CD8-positive, alpha-beta memory T cell (primary cell): Measurements from ENCODE around the gene C13orf46. TPM values are rescaled to one million over a fixed set of nuclear protein-coding genes. Genes with fewer than 3 reads are reported as not detected.

Source experiments
- CTCF ChIA-PET: fragments of 350-600 bp; sonication (Branson Sonifier 250); formaldehyde crosslinking; loops from one replicate; lab custom pipeline; 2021; ENCODE audit warnings: antibody characterized with exemption; lab: Charles Lee
- POLR2A ChIA-PET: fragments of 350-600 bp; sonication (Branson Sonifier 250); formaldehyde crosslinking; loops from one replicate; lab custom pipeline; 2021; ENCODE audit warnings: antibody characterized with exemption; lab: Charles Lee
- DNase-seq, 5 donors: peaks; one replicate each; pipeline versions ENCODE4 v3.0.0 to v3.0.0-alpha.2; 2020 to 2022; ENCODE audit warnings: mixed read lengths in 1 of 5
- H3K27ac ChIP-seq: one replicate; pipeline ENCODE4 v1.7.0; 2013; ENCODE audit warnings: low read depth, mild to moderate bottlenecking, low read length, moderate library complexity
- H3K27me3 ChIP-seq: 2 replicates; pipeline ENCODE4 v1.7.0; 2013; ENCODE audit warnings: low read length, mild to moderate bottlenecking; ENCODE audit not compliant: insufficient read depth, poor library complexity, severe bottlenecking
- H3K36me3 ChIP-seq: 2 replicates; pipeline ENCODE4 v1.7.0; 2013; ENCODE audit warnings: mild to moderate bottlenecking, low read length, moderate library complexity; ENCODE audit not compliant: insufficient read depth
- H3K4me1 ChIP-seq: 2 replicates; pipeline ENCODE4 v1.7.0; 2013; ENCODE audit warnings: mild to moderate bottlenecking, low read length, moderate library complexity; ENCODE audit not compliant: insufficient read depth
- H3K4me3 ChIP-seq: 2 replicates; pipeline ENCODE4 v1.7.0; 2013; ENCODE audit warnings: mild to moderate bottlenecking, low read length
- H3K9me3 ChIP-seq: 2 replicates; pipeline ENCODE4 v1.7.0; 2013; ENCODE audit warnings: mild to moderate bottlenecking, low read length
- H3K27ac Mint-ChIP-seq, 8 donors: one replicate each; pipeline ENCODE4 v1.8.0; 2020 to 2021; ENCODE audit warnings: mixed read lengths in 8 of 8, mild to moderate bottlenecking in 6 of 8, inconsistent platforms in 3 of 8, moderate library complexity in 3 of 8
- H3K27me3 Mint-ChIP-seq, 2 donors: one replicate each; pipeline ENCODE4 v1.8.0; 2020 to 2021; ENCODE audit warnings: mixed read lengths in 2 of 2, mild to moderate bottlenecking in 1 of 2, moderate library complexity in 1 of 2
- H3K36me3 Mint-ChIP-seq, 3 donors: one replicate each; pipeline ENCODE4 v1.8.0; 2020 to 2021; ENCODE audit warnings: mixed read lengths in 3 of 3, inconsistent platforms in 1 of 3, mild to moderate bottlenecking in 1 of 3
- H3K4me1 Mint-ChIP-seq, 3 donors: one replicate each; pipeline ENCODE4 v1.8.0; 2020 to 2021; ENCODE audit warnings: mixed read lengths in 3 of 3, inconsistent platforms in 1 of 3, mild to moderate bottlenecking in 1 of 3
- H3K4me3 Mint-ChIP-seq, 7 donors: one replicate each; pipeline ENCODE4 v1.8.0; 2020 to 2021; ENCODE audit warnings: mixed read lengths in 7 of 7, mild to moderate bottlenecking in 6 of 7, moderate library complexity in 4 of 7, inconsistent platforms in 2 of 7
- H3K9me3 Mint-ChIP-seq, 5 donors: one replicate each; pipeline ENCODE4 v1.8.0; 2020 to 2022; ENCODE audit warnings: mixed read lengths in 5 of 5, mild to moderate bottlenecking in 3 of 5, moderate library complexity in 2 of 5, inconsistent platforms in 1 of 5
- polyA plus RNA-seq: library from polyadenylated mRNA; unstranded; fragments of 300-500 nt; fragmentation: Illumina TruSeq; gene quantifications from one replicate; pipeline ENCODE4 v1.2.3, GENCODE V29; 2021
- total RNA-seq, 2 experiments: library from RNA; stranded (reverse); gene quantifications; one replicate each; pipeline ENCODE4 v1.2.3, GENCODE V29; 2021

Gene C13orf46
- total and polyA plus RNA-seq, 3 experiments from 2014 or later = 1.2 to 2.2 (median 1.8) TPM

DNA sequence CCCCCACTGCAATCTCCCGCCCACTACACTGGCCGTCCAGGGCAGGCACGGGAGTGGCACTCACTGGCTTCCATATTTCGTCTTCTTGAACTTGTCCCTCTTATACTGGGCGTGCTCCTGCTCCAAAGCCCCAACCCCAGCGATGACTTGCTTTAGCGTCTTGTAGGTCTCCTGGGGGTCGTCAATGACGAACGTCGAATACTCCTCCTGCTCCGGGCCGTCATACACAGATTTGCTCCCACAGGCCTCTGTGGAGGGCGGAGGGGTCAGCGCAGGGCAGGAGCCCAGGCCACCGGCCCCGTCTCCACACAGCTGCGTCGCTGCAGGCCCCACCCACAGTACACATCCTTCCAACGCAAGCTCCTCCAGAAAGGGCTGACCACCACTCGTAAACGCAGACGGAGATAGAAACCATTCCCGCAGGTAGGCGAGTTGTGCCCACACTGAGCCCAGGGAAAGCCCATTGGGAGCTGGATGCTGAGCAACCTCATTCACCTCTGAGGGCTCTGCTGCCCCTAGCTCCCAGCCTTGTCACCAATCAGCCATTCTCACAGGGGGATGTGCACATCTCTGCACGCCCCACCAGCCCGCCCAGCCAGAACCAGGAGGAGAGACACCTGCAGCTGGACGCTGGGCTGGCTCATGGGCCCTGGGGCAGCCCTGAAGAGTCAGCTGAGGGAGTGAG is 7.9 kb upstream of the C13orf46 start:
- peak in 1 of 5 donors; percentile 41 for DNase-seq
- H3K4me1 ChIP-seq = no peaks in the 10 kb centered on the region
- H3K4me3 ChIP-seq = no peak overlapping the region
- POLR2A ChIA-PET = no interaction called here
- H3K27ac ChIP-seq = no peak overlapping the region
- no peak overlapping the region for H3K27ac Mint-ChIP-seq
- peak overlapping the region in 2 of 7 donors; percentile 20 to 44 for H3K4me3 Mint-ChIP-seq
- CTCF ChIA-PET = no interaction called here
- peaks cover 0 to 4% (median 2%) of the 10 kb centered on the region in 3 donors for H3K4me1 Mint-ChIP-seq
- H3K9me3 ChIP-seq = no peaks in the 10 kb centered on the region
- no peaks in the 10 kb centered on the region for H3K27me3 Mint-ChIP-seq
- H3K36me3 Mint-ChIP-seq = peaks cover 9 to 61% (median 16%) of the 10 kb centered on the region in 3 donors
- no peaks in the 10 kb centered on the region for H3K27me3 ChIP-seq
- H3K36me3 ChIP-seq = peaks cover 58% of the 10 kb centered on the region
- peaks cover 0 to 7% (median 0%) of the 10 kb centered on the region in 5 donors for H3K9me3 Mint-ChIP-seq

DNA sequence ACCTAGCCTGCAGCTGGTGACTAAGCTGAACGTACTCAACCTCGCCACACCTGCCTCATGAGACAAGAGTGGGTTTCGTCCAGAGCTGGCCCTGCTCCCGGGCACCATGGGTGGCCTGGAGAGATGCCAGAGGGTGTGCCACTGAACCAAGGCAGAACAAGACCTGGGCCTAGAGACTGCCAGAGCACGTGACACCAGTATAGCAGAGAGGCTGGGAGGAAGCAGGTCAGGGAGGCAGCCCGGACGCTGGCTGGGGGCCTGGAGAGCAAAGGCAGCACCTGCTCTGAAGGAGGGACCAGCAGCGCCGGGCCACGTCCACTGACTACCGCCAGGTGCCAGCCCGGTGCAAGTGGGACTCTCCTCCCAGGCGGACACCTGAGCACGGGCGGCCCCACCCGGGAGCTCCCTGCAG is 7.3 kb upstream of the C13orf46 start:
- Histone ChIP-seq H3K27ac (no peak overlapping the region), H3K9me3 (no peaks in the 10 kb centered on the region), H3K27me3 (no peaks in the 10 kb centered on the region), H3K4me1 (no peaks in the 10 kb centered on the region), H3K4me3 (no peak overlapping the region), H3K36me3 (peaks cover 58% of the 10 kb centered on the region)
- peak in 1 of 5 donors; percentile 15 for DNase-seq
- Mint-ChIP-seq H3K4me1 (peaks cover 0 to 4% (median 2%) of the 10 kb centered on the region in 3 donors), H3K36me3 (peaks cover 9 to 66% (median 16%) of the 10 kb centered on the region in 3 donors), H3K27ac (peak overlapping the region in 1 of 8 donors; percentile 58), H3K27me3 (no peaks in the 10 kb centered on the region), H3K9me3 (peaks cover 0 to 7% (median 0%) of the 10 kb centered on the region in 5 donors), H3K4me3 (peak overlapping the region in 1 of 7 donors; percentile 20)
- ChIA-PET CTCF (no interaction called here), POLR2A (no interaction called here)

GRCh38 chr13:113980489-113981064 is 6.7 kb upstream of the C13orf46 start:
- POLR2A ChIA-PET = no interaction called here
- peak overlapping the region in 3 of 7 donors; percentile 13 to 66 (median 29) for H3K4me3 Mint-ChIP-seq
- CTCF ChIA-PET = no interaction called here

GRCh38 chr13:113979791-113980471 is 6.1 kb upstream of the C13orf46 start:
- Histone ChIP-seq H3K4me3 (no peak overlapping the region), H3K27me3 (no peaks in the 10 kb centered on the region), H3K27ac (no peak overlapping the region), H3K4me1 (no peaks in the 10 kb centered on the region), H3K9me3 (no peaks in the 10 kb centered on the region), H3K36me3 (peaks cover 68% of the 10 kb centered on the region)
- peak in 1 of 5 donors; percentile 42 for DNase-seq
- H3K4me1 Mint-ChIP-seq = peaks cover 0 to 4% (median 4%) of the 10 kb centered on the region in 3 donors
- ChIA-PET POLR2A (no interaction called here), CTCF (no interaction called here)
- H3K4me3 Mint-ChIP-seq = peak overlapping the region in 4 of 7 donors; percentile 13 to 66 (median 21)
- peaks cover 9 to 75% (median 19%) of the 10 kb centered on the region in 3 donors for H3K36me3 Mint-ChIP-seq
- H3K27ac Mint-ChIP-seq = peak overlapping the region in 4 of 8 donors; percentile 27 to 89 (median 30)
- H3K9me3 Mint-ChIP-seq = peaks cover 0 to 7% (median 0%) of the 10 kb centered on the region in 5 donors
- H3K27me3 Mint-ChIP-seq = no peaks in the 10 kb centered on the region

More at GRCh38 chr13:113980489-113981064, 6.7 kb upstream of the C13orf46 start:
- H3K36me3 ChIP-seq = peaks cover 62% of the 10 kb centered on the region
- Mint-ChIP-seq H3K27ac (peak overlapping the region in 6 of 8 donors; percentile 17 to 89 (median 52)), H3K27me3 (no peaks in the 10 kb centered on the region), H3K9me3 (peaks cover 0 to 7% (median 0%) of the 10 kb centered on the region in 5 donors), H3K4me1 (peaks cover 0 to 4% (median 4%) of the 10 kb centered on the region in 3 donors), H3K36me3 (peaks cover 9 to 70% (median 19%) of the 10 kb centered on the region in 3 donors)
- no peaks in the 10 kb centered on the region for H3K27me3 ChIP-seq
- no peaks in the 10 kb centered on the region for H3K9me3 ChIP-seq
- no peaks in the 10 kb centered on the region for H3K4me1 ChIP-seq
- peak in 1 of 5 donors; percentile 33 for DNase-seq
- H3K4me3 ChIP-seq = no peak overlapping the region
- no peak overlapping the region for H3K27ac ChIP-seq

DNA sequence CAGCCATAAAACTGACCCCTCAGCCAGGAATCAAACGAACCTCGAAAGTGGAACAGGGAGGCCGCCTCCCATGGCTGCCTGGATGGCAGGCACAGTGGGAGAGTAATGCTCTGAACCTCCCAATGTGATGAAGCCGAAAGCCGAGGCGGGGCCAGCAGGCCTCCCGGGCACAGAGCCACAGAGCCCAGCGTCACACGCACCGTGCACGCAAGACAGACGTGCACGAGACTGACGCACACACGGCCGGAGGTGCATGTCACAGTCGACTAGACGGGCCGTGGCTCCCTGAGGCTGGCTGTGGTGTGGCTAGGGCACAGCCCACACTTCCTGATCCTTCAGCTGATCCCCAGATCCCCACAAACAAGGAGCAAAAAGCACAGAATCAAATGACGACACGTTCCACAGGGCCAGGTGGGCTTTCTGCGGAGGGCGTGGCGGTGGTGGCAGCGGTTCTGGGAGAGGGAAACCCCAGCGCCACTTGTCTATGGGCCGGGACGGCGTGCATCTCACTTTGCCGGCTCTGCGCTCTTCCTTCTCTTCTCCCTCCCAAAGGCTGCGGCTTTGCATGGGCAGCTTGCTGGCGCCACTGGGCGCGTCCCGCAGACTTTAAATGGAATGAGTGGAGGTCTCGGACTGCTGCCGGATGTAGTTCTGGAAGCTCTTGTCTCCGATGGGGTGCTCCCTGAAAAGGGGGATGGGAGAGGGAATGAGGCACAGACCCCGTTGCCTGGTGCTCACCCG is 5.0 kb upstream of the C13orf46 start:
- no peaks in the 10 kb centered on the region for H3K27me3 Mint-ChIP-seq
- peak in 1 of 5 donors; percentile 26 for DNase-seq
- CTCF ChIA-PET = no interaction called here
- POLR2A ChIA-PET = no interaction called here
- Histone ChIP-seq H3K36me3 (peaks cover 71% of the 10 kb centered on the region), H3K9me3 (no peaks in the 10 kb centered on the region), H3K27ac (no peak overlapping the region), H3K27me3 (no peaks in the 10 kb centered on the region), H3K4me3 (no peak overlapping the region), H3K4me1 (no peaks in the 10 kb centered on the region)
- peaks cover 0 to 7% (median 0%) of the 10 kb centered on the region in 5 donors for H3K9me3 Mint-ChIP-seq
- H3K4me1 Mint-ChIP-seq = peaks cover 0 to 4% (median 4%) of the 10 kb centered on the region in 3 donors
- H3K36me3 Mint-ChIP-seq = peaks cover 9 to 80% (median 19%) of the 10 kb centered on the region in 3 donors
- H3K4me3 Mint-ChIP-seq = peak overlapping the region in 2 of 7 donors; percentile 22 to 63
- peak overlapping the region in 4 of 8 donors; percentile 19 to 66 (median 49) for H3K27ac Mint-ChIP-seq

GRCh38 chr13:113977976-113978375 is 4.1 kb upstream of the C13orf46 start:
- Histone ChIP-seq H3K9me3 (no peaks in the 10 kb centered on the region), H3K27ac (no peak overlapping the region), H3K4me1 (no peaks in the 10 kb centered on the region), H3K36me3 (peaks cover 77% of the 10 kb centered on the region), H3K4me3 (no peak overlapping the region), H3K27me3 (no peaks in the 10 kb centered on the region)
- peaks cover 9 to 88% (median 19%) of the 10 kb centered on the region in 3 donors for H3K36me3 Mint-ChIP-seq
- no peak for DNase-seq
- ChIA-PET POLR2A (no interaction called here), CTCF (no interaction called here)
- H3K9me3 Mint-ChIP-seq = peaks cover 0 to 7% (median 0%) of the 10 kb centered on the region in 5 donors
- H3K27ac Mint-ChIP-seq = peak overlapping the region in 2 of 8 donors; percentile 21 to 56
- no peak overlapping the region for H3K4me3 Mint-ChIP-seq
- H3K27me3 Mint-ChIP-seq = no peaks in the 10 kb centered on the region
- H3K4me1 Mint-ChIP-seq = peaks cover 0 to 4% (median 4%) of the 10 kb centered on the region in 3 donors
